NCI-H345 (cell line): ENCODE results near the gene PDE11A.
"Not testable (repeated sequence)": the region's sequence is repeated elsewhere in the genome, so short reads cannot be mapped to it uniquely, and the experiment has no call there.

Experiments
- DNase-seq: peaks from one replicate; lab custom pipeline; 2025; lab: John Stamatoyannopoulos, UW

Gene PDE11A

DNA sequence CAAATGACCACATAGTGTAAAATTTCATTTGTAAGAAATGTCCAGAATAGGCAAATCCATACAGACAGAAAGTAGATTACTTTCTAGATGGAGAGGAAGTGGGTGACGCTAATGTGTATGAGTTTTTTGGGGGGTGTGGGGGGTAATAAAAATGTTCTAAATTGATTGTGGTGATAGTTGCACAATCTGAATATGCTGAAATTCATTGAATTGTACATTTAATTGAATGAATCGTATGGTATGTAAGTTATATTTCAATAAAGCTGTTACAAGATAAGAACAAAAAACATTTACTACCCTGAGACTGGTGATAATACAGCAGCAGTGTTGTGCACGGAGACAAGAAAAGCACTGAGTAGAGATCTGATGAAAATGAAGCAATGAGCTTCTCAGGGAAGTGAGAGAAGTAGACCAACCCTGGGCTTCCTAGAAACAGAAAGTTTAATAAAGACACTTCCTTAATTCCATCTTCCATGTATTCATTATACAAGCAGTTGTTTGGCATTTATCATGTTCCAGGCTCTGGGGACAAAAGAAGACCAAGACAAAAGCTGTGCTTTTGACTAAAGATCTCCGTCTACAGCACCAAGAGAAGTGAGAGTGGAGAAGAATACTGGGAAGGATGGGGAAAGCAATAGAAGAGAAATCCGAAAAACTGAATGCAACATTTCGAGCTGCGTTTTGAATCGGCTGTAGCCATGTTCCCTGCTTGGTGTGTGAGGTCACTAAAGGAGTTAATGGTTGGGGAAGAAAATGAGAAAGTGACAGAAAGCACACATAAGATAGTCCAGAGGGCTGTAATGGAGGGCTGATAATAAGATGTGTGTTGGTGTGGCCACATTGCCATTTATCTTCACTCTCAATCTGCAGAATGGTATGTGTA is 1.8 kb upstream of the PDE11A start:
- DNase-seq, result no peak

DNA sequence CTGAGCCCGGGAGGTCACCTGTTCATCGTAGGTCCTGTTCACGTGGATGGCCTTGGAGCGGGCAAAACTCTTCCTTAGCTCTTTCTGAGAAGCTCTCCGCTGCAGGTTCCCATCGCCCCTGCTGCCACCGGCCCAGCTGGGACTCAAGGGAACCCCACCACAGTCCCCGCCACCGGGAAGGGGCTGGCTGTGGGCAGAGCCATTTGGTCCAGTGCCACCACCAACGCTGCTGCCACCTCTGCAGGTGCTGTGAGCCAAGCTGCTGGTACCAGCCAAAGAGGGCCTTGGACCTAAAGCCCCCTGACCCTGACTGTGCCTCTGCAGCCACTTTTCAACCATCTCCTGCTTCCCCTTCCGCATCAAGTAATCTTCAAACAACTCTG is 586 bp downstream of the PDE11A start:
- DNase-seq, result no peak

DNA sequence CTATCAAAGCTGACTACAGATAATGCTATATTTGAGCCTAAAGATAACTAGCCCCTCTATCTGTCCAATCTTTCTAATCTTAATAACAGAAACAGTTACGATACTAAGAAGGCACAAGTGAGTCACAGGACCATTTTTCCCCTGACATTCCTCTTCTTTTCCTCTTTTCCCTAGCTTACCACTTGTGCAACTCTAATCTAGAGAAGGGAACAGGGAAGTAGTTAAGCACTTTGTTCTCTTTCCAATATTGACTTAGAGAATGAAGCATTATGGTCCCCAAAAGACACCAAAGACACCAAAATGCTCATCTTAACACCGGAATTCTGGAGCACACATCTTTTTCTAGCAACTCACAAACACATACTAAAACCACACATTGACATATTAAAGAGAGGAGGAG is 1.8 kb downstream of the PDE11A start:
- no peak for DNase-seq

DNA sequence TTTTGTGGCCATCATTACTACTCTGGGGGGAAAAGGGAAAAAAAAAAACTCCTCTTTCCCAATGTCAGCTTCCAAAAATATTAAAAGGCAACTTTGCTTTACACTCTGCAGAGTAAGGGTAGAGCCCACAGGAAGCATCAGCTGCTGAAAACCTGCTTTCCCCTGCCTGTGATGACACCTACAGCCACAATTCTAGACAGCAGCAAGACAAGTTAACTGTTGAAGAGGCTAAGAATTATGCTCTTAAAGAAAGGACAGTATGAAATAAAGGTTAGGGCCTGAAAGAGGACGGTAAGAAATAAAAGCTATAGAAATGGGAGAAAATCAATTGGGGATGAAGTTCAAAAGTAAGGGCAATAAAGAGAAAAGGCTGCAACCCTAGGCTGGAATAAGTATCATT is 3.0 kb downstream of the PDE11A start:
- peak; percentile 36 for DNase-seq

DNA sequence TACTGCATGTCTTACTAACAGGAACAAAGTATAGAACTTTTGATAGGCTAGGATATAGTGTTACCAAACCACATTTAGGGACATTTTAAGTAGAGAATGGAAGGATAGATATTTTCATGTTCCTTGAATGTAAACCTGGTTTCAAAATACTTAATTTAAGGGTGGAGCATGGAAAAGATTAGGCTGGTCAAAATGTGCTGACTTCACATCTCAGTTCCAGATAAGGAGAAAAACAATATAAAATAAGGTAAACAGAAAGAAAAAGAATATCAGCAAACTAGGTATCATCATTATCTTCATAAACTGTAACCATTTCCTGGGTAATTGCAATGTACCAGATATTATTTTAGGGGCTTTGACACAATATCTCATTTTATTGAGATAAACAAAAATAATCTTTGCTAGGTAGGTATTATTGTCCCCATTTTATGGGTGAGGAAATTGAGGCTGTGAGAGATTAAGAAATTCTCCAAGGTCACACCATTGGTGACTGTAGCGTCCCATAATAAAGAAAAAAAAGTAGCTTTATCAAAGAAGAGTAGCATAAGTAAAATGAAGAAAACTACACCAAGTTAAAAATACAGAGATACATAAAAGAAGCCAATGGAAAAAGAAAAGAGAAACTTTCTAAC is 3.6 kb downstream of the PDE11A start:
- no peak for DNase-seq

DNA sequence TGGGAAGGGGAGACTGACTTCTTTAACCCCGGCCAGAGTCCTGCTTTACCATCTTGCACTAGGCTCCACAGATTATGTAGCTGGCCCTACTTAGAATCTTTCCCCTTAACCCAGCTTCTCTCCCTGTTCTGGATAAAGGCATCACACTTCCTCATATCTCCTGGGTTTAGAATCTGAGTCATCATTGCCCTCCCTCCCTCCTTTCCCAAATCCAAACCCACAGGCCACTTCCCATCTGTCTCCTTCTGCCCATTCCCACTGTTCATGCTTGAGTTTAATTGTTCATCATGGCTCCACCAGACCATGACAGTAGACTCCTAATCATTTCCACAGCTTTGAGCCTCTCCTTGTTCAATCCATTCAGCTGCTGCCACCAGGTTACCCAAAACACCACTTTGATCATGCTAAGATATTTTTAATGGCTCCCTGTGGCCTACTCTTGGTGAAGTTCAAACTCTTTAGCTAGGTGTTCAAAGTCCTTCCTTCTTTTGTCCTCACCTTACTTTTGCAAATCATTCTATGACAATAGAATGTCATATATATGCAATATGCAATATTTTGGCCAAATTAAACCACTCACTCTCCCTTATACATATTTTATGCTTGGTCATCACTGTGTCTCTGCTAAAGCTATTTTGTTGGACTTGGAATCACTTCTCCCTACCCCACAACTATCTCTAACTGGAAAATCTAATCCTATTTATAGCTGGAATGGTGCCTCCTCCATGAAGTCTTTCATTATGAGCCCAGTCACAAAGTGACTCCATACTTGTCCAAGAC is 5.5 kb downstream of the PDE11A start:
- DNase-seq, result peak; percentile 60

DNA sequence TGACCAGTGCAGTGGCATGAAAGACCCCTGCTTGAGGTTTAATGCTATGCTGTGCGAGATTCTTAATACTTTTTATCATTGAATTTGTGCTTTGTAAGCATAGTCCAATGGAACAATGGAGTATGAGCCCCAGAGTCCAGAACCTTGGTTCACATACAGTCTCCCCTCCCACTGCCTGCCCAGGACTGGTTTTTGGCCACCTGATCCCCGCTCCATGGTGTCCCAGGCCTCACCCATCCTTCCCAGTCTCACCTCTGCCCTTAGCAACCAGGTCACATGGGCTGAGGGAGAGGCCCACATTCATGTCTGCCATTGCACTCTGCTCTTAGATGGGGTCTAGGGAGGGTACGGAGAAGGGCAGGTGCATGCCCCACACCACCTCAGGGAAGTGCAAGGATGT is 6.3 kb downstream of the PDE11A start:
- no peak for DNase-seq

DNA sequence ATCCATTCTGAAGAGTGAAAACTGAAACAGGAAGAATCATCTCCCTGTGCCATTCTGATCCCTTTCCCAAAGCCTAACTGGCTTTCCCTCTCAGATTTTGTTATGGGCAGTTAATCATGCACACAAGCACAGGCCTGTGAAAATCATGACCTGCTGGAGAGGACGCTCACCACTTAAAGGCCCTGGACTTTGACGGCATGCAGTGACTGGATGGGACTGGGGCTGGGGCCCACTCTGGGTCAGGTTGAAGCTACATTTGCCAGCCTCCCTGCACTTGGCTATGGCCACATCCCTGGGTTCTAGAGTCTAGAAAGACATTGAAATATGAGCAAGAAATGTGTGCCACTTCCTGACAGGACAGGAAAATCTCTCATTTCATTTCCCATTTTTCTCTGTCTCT is 12.9 kb downstream of the PDE11A start:
- no peak for DNase-seq

DNA sequence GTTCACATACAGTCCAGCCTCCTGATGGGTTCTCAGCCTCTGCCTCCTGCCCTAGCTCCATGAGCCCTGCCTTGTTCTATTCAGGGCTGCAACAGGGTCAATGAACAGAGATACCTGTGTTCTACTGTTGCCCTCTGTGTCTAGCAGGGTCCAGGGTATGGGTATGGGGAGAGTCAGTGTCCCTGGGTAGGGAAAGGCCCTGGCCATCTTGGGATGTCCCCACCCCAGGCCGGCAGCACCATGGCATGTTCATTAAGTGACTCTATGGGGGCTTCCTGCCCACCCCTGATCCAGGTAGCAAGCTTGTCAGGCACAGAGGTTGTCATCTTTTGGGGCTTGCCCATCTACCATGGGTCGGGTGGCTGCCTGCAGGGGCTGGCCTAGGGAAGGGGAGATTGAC is 13.5 kb downstream of the PDE11A start:
- DNase-seq, result no peak

DNA sequence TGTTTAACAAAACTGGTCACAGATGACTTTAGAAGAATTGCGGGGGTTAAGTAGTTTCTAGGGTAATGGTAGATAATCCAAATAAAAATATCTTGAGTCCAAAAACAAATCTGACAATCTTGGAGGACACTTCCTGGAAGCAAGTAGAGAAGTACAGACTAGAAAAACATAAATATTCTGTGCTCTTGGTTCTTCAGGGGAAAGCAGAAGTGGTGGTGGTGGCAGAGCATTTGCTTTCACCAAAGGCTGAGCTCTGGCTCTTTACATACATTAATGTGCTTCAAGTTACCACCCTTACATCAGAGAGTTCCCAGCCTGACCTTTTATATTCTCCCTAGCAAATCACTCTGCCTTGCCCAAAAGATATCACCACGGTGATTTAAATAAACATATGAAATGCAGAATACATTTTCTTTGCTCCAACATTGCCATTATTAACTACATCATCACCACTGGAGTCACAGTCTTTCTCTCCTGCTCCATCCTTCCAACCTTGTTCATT is 15.3 kb downstream of the PDE11A start:
- no peak for DNase-seq

DNA sequence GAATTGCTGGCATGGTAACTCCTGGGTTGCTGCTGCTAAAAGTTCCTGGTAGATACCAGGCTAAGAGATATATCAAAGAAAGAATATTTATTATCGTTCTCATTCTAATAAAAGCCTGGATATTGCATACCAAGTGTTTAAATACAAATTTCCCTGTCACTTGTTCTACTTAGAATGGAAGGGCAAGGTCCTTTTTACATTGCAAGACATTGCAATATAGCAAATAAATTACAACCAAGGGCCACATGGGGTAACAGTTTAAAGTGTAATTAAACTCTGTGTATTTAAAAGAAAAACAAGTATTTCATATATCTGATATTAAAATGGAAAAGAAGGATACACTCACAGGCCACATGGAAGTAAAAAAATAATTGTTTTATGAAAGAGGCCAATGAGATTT is 16.2 kb downstream of the PDE11A start:
- no peak for DNase-seq

DNA sequence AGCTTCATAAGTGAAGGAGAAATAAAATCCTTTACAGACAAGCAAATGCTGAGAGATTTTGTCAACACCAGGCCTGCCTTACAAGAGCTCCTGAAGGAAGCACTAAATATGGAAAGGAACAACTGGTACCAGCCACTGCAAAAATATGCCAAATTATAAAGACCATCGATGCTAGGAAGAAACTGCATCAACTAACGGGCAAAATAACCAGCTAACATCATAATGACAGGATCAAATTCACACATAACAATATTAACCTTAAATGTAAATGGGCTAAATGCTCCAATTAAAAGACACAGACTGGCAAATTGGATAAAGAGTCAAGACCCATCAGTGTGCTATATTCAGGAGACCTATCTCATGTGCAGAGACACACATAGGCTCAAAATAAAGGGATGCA is 21.3 kb downstream of the PDE11A start:
- DNase-seq, result not testable (repeated sequence)

DNA sequence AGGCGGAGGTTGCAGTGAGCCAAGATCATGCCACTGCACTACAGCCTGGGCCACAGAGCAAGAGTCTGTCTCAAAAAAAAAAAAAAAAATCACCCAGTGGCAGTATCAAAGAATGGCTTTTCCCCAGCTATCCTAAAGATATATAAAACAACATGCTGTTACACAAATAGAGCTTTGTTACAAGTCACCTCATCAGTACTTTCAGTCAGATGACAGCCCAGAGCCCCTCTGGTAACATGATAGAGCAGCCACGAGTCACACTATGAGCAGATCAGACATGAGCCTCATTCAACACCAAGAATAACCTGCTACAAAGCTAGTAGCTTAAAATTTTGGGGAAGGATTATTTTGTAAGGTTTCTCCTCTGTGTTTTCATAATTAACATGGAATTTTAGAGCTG is 25.2 kb downstream of the PDE11A start:
- no peak for DNase-seq

DNA sequence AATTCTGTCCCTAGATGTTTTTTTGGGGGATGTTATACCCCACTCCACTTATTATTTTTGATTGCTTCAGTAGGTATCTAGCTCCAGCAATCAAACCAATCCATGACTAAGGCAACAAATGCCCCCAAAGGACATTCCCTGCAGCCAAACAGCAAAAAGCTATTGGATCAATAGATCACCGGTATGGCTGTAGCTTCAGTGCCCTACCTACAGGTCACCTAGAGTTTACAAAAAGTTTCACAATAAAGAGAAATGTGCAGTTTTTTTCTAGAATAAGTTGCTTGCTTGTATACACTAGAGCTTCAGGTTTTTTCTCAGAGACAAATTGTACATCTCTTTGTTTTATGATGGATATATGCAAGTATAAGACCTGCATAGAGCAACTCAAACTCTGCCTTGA is 27.7 kb downstream of the PDE11A start:
- DNase-seq, result no peak

DNA sequence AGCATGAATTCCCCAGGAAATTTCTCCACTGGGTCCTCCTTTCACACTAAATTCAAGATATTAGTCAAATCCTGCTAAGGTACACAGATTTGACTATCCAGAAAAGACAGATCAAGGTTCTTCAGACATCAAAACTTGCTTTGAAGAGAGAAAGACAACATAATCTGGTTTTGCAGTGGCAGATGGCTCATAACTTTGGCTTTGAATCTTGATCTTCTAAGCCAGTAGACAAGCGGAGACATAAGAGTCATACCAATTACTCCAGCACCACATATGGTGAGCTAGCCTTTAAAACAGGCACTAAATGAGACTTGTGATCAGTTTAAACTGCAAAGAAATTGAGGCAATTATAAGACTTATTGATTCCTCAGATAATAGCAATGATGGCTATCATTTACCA is 29.3 kb downstream of the PDE11A start:
- no peak for DNase-seq

DNA sequence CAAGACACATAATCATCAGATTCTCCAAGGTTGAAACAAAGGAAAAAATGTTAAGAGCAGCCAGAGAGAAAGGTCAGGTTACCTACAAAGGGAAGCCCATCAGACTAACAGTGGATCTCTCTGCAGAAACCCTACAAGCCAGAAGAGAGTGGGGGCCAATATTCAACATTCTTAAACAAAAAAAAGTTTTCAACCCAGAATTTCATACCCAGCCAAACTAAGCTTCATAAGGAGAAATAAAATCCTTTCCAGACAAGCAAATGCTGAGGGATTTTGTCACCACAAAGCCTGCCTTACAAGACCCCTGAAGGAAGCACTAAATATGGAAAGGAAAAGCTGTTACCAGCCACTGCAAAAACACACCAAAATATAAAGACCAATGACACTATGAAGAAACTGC is 39.0 kb downstream of the PDE11A start:
- not testable (repeated sequence) for DNase-seq

DNA sequence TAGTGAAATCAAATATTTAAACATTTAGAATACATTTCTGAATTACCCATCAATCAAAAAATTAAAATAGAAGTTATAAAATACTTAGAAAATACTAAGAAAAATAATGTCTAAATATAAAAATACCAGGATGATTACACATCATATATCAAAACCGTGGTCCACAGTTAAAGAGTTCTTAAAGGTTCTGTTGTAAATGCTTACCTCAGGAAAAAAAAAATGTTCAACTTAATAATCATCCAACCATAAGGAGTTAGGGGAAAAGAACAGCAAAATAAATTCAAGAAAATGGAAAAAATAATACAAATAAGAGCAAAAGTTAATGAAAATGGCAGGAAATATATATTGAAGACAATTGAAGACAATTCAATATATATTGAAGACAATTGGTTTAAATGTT is 43.2 kb downstream of the PDE11A start:
- DNase-seq, result no peak

DNA sequence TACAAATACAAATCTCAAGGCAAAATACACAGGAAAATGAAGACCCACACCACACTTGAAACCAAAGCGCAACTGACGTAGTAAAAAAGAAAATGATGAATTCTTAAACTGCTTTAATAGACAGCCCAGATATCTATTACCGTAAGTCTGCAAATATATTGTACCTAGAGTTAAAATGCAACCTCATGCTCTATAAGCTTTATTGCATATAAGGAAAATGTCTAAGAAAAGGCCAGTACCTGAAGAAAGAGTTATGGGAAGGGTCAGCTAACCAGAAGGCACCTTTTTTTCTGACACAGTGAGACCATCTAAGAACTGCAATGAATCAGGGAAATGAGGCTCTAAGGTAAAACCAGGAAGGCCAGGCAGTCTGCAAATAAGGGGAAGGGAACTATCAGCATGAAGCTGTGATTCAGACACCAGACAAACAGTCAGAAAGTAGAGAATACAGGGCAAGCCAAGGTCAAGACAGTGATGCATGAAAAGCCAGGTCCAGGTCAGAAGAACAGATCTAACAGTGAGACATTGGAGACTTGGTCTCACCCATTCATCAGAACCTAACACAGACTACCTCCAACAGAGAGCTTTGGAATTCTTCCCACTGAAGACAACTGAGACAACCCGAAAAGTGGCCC is 46.9 kb downstream of the PDE11A start:
- no peak for DNase-seq

DNA sequence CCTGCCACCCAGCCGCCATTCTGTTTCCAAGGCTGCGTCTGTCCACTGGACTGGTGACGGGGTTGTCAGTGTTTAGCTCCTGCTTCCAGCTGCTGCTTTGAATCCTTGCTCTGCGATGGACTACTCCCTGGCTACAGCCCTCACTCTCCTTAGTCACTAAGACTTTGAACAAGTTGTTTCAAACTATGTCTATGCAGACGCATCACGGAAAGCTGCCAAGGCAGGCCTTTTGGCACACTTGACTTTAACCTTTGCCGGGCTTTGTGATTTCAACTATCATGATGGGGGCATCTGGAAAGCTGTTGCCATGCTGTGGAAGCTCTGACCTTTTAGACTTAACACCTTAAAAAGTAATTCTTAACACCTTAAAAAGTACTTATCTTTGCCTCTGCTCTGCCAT is 54.4 kb downstream of the PDE11A start:
- DNase-seq, result no peak

DNA sequence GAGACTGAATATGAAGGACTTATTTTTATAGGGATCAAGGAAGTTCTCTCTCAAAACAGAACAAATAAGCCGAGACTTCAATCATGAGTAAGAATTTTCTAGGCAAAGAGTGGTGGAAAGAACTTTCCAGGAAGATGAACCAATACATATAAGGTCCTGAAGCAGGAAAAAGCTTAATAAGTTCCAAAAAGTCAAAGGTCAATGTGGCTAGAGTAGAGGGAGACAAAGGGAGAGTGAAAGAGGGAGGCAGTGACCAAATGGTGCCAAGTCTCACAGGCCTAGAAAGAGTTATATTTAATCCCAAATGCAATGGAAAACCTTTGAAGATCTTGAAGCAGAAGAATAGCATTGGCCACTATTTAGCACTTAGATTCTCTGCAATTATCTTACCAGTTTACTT is 56.0 kb downstream of the PDE11A start:
- no peak for DNase-seq

DNA sequence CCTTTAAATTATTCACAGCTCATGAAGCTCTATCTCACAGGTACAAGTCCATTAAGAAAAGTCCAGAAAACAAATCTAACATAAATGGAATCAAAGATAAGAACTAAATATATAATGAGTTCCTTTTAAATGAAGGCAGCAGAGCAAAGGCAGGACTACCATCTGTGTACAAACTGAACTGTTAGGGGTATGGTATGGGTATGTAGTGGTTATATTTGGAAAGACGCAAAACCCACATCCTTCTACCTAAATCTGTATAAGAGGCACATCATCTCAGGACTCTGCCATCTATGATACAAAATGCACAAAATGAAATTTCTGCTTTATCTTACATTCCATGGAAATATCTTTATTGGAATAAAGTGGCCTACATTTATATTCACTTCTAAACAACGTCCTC is 59.9 kb downstream of the PDE11A start:
- no peak for DNase-seq

DNA sequence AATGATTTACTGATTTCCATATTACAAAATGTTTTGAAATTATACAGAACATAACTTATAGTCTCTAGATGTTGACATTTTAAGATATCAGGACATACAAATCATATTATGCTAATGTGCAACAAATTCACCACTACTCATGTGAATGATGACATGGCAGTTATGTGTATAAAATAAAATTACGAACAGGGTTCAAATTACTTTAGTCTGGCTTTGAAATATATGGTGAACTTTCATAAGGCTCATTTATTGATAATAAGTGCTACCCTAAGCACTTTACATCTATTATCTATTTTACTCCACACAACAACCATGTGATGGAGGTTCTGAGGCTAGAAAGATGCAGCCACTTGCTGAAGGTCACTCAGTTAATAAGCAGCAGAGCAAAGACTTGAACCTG is 62.8 kb downstream of the PDE11A start:
- no peak for DNase-seq
